Nephron progenitor cell (in vitro differentiated cells): Measurements from ENCODE around the gene KCNK15.

Experiments
- DNase-seq: peaks from one replicate; pipeline ENCODE4 v3.0.0; 2021
- H3K27ac Mint-ChIP-seq: 2 replicates; pipeline ENCODE4 v1.8.0; 2021; ENCODE audit warnings: mild to moderate bottlenecking, moderate library complexity, mixed read lengths
- H3K27me3 Mint-ChIP-seq: 2 replicates; pipeline ENCODE4 v1.8.0; 2021; ENCODE audit warnings: mild to moderate bottlenecking, low read depth, mixed read lengths; ENCODE audit not compliant: poor library complexity
- H3K36me3 Mint-ChIP-seq: 2 replicates; pipeline ENCODE4 v1.8.0; 2021; ENCODE audit warnings: low read depth, mixed read lengths
- H3K4me1 Mint-ChIP-seq: 2 replicates; pipeline ENCODE4 v1.8.0; 2021; ENCODE audit warnings: mixed read lengths
- H3K4me3 Mint-ChIP-seq: 2 replicates; pipeline ENCODE4 v1.8.0; 2021; ENCODE audit warnings: mild to moderate bottlenecking, moderate library complexity, mixed read lengths
- H3K9me3 Mint-ChIP-seq: 2 replicates; pipeline ENCODE4 v1.8.0; 2021; ENCODE audit warnings: mild to moderate bottlenecking, moderate library complexity, mixed read lengths
- CTCF ChIP-seq: fragments of 200-600 bp; sonication (generic); IDR thresholded peaks from 2 replicates; pipeline ENCODE4 v1.5.0; 2021; ENCODE audit warnings: antibody characterized with exemption

Gene KCNK15

GRCh38 chr20:44701858-44702256 lies 43.8 kb upstream of the KCNK15 start:
- Mint-ChIP-seq H3K4me1 (peaks cover 39% of the 10 kb centered on the region), H3K4me3 (no peak overlapping the region), H3K27me3 (peaks cover 6% of the 10 kb centered on the region), H3K9me3 (no peaks in the 10 kb centered on the region), H3K27ac (no peak overlapping the region), H3K36me3 (no peaks in the 10 kb centered on the region)
- TF ChIP-seq CTCF = no peak
- DNase-seq = no peak

GRCh38 chr20:44702776-44703175 lies 42.9 kb upstream of the KCNK15 start:
- no peak overlapping the region for H3K27ac Mint-ChIP-seq
- peak; percentile 29 for DNase-seq
- TF ChIP-seq CTCF = no peak

GRCh38 chr20:44703183-44703925 lies 42.3 kb upstream of the KCNK15 start:
- Mint-ChIP-seq H3K4me3 (no peak overlapping the region), H3K27me3 (peaks cover 3% of the 10 kb centered on the region), H3K36me3 (no peaks in the 10 kb centered on the region), H3K27ac (no peak overlapping the region), H3K4me1 (peaks cover 42% of the 10 kb centered on the region), H3K9me3 (no peaks in the 10 kb centered on the region)
- DNase-seq = no peak
- no peak for TF ChIP-seq CTCF

More at GRCh38 chr20:44702776-44703175, 42.9 kb upstream of the KCNK15 start:
- Mint-ChIP-seq H3K36me3 (no peaks in the 10 kb centered on the region), H3K27me3 (peaks cover 3% of the 10 kb centered on the region), H3K4me1 (peaks cover 42% of the 10 kb centered on the region), H3K4me3 (no peak overlapping the region), H3K9me3 (no peaks in the 10 kb centered on the region)

- Mint-ChIP-seq H3K4me1 (peaks cover 42% of the 10 kb centered on the region), H3K4me3 (no peak overlapping the region), H3K9me3 (no peaks in the 10 kb centered on the region), H3K27me3 (peaks cover 3% of the 10 kb centered on the region), H3K36me3 (no peaks in the 10 kb centered on the region), H3K27ac (peak overlapping the region; percentile 34)
- no peak for TF ChIP-seq CTCF
- DNase-seq = no peak
Observed at GRCh38 chr20:44703956-44704488, 41.6 kb upstream of the KCNK15 start.

- Mint-ChIP-seq H3K36me3 (no peaks in the 10 kb centered on the region), H3K27me3 (peaks cover 2% of the 10 kb centered on the region), H3K4me1 (peaks cover 42% of the 10 kb centered on the region), H3K9me3 (no peaks in the 10 kb centered on the region), H3K4me3 (no peak overlapping the region), H3K27ac (no peak overlapping the region)
- no peak for DNase-seq
- TF ChIP-seq CTCF = no peak
Observed at GRCh38 chr20:44704551-44704971, 41.1 kb upstream of the KCNK15 start.
